H4 (cell line): ENCODE measurements around the gene CCL8. TPM values are rescaled to one million over a fixed set of nuclear protein-coding genes. Genes with fewer than 3 reads are reported as not detected.

ENCODE experiments used
- DNase-seq: peaks from one replicate; pipeline ENCODE4 v3.0.0-alpha.2; 2015; ENCODE audit warnings: low spot score
- total RNA-seq: library from RNA; depleted of rRNA; stranded (reverse); fragments of >200 nt; shearing (Covaris generic); gene quantifications from 2 replicates; pipeline ENCODE4 v1.2.3, GENCODE V29; 2014; rRNA removed

The CCL8 gene
- total RNA-seq = not detected in 2 replicates

GRCh38 chr17:34319039-34319483 is at the start of gene CCL8:
Gene CCL8, plus strand, starts transcription at chr17:34319435. Its CDS starts 67 bp downstream, at chr17:34319502.
- DNase-seq = no peak

DNA sequence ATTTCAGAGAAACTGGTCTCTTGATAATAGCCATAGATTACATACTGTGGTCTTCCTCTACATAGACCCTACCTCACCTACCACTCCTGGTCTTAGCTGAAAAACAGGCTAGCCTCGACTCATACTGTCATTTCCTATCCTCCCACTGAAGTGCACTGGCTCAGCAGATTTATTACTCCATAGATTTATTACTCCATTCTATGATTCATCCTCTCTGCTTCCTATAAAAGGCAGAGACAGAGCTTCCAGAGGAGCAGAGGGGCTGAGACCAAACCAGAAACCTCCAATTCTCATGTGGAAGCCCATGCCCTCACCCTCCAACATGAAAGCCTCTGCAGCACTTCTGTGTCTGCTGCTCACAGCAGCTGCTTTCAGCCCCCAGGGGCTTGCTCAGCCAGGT is 49.3 kb upstream of the CCL8 start, which contains the start of gene CCL7:
Gene CCL7 (plus strand): TSS at position 253 of the 400 bp plus-strand sequence. CDS start 70 bp downstream, at position 323.
- DNase-seq = no peak

DNA sequence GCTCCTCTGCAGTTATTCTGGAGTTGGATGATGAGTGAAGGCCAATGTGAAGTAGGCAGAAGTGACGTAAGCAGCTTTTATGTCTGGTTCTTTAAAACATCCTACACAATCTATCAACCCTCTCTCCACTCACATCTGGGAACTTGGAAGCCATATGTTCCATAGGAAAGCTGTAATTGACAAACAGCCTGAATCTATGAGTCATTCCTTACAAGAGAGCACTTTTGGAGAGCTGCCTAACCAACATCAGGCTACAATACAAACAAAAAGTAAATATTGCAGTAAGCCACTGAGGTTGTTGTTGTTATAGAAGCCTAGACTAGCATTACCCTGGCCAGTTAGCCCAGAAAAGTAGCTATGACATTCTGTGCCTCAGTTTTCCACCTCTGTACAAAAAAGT is 43.4 kb upstream of the CCL8 start:
- DNase-seq = peak; percentile 92

DNA sequence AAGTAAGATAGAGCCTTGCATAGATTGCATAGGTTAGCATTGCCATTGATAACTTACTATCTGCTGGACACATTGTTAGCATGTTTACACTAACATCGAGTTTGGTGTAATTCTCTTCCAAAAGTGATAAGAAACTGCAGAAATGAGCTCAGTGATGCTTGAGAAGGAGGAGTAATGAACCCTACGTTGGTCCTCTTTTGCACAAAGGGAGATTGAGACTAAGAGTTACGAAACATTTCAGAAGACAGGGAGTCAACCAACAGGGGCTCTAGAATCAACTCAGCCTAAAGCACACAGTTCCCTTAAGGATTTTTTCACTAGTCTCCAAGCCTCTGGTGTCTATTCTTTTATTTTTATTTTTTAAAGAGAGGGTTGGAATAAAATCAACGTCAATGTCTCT is 42.4 kb upstream of the CCL8 start:
- no peak for DNase-seq

- DNase-seq = no peak
Measured at GRCh38 chr17:34283571-34283970, 35.7 kb upstream of the CCL8 start.

GRCh38 chr17:34285286-34285792 is 33.9 kb upstream of the CCL8 start, which contains the start of gene CCL11:
Gene CCL11, plus strand, starts transcription at chr17:34285742. Its CDS starts 67 bp downstream, at chr17:34285809.
- no peak for DNase-seq

DNA sequence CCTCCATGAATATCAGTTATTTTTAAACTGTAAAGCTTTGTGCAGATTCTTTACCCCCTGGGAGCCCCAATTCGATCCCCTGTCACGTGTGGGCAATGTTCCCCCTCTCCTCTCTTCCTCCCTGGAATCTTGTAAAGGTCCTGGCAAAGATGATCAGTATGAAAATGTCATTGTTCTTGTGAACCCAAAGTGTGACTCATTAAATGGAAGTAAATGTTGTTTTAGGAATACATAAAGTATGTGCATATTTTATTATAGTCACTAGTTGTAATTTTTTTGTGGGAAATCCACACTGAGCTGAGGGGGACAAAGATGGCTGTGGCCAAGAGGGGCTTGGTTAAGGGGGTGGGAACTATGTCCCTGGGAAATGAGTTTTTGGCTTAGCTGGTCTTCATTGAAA is 31.4 kb upstream of the CCL8 start:
- no peak for DNase-seq

GRCh38 chr17:34290586-34290985 is 28.6 kb upstream of the CCL8 start:
- no peak for DNase-seq

GRCh38 chr17:34291721-34292348 is 27.4 kb upstream of the CCL8 start:
- DNase-seq = no peak

DNA sequence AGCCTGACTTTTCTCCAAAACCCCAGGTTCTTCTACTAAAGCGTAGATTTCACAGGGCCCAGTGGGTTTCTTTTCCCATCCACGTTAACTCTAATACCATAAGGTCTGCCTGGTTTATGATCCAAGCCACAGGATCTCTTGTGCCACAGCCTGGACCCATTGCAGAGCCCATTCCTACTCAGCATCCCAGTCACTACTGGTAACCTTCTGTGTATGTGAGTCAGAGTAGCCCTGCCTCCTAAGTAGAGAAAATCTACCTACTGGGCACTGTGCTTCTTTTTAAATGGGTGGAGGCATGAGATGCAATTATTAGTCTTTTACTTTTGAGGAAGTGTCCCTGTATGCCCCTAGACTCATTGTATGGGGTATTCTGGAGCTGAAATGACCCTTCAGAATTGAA is 20.2 kb upstream of the CCL8 start:
- no peak for DNase-seq

DNA sequence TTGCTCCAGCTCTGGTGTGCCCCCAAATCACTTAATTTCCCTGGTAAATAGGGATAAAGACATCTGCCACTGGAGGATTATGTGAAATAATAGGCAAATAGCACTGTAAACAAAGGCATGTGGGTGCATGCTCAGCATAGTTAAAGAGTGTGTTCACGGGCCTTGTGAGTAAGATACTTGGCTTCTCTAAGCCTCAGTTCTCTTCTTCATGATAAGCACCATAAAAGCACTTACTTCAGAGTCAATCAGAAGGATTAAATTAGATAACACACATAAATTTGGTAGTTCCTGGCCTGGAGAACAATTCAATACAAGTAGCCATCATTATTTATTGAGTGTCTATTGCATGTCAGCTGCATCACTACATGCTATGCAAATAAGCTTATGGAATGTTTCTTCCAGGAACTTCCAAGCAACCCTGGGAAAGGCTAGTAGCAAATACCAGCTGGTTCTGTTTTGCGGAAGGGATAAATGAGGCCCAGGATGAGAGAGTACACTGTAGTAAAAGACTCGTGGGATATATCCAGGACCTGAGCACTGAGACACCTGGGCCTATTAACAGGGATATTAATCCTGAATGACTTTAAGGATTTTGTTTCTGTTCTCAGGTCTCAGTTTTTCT is 19.2 kb upstream of the CCL8 start:
- no peak for DNase-seq

DNA sequence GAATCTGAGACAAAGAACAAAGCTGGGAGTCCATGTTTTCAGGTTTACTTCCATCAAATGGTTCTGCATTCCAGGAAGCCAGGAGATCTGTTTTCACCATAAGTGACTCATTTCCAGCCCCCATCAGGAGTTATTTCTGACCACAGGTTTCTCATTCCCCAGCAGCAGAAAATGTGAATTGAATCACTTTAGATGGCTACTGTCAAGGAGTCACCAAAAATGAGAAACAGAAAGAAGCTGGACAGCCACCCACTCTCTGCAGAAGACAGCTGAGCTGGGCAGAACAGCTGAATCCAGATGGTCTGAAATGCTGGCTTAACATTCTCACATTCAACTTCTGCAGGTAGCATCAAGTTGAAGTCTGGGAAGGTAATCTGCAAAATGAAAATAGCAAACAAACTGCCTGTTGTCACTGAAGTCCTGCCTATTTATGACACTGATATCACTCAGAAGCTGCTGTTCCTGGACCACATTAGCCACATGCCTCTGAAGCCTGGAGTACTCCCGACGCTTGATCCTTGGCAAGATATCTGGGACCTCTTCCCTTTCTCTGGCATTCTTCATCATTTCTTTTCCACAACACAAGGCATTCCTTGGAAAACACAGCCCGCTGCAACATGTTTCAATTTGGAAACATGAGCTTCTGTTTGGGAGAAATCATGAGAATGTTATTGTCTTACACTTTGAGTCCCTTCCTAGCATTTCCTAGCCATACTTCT is 18.4 kb upstream of the CCL8 start:
- DNase-seq = peak; percentile 34

- DNase-seq = no peak
Measured at GRCh38 chr17:34301986-34302385, 17.2 kb upstream of the CCL8 start.

DNA sequence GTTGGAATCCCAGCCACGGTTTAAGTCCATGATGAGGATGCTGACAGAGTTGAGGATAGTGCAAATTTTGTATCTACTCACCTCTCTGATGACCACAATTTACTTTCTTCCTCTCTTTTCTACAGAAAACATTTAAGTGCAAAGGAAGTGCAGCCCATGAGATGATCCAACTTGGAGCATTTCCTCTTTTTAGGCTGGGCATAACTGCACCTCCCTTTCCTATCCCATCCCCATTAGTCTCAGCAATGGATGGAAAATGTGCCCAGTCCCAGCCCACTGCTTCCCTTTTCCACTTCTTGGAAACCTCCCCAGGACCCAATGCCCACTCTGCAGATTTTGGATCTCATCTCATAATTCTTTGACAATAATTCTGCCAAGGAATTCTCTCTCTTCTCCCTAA is 16.6 kb upstream of the CCL8 start:
- DNase-seq = no peak

DNA sequence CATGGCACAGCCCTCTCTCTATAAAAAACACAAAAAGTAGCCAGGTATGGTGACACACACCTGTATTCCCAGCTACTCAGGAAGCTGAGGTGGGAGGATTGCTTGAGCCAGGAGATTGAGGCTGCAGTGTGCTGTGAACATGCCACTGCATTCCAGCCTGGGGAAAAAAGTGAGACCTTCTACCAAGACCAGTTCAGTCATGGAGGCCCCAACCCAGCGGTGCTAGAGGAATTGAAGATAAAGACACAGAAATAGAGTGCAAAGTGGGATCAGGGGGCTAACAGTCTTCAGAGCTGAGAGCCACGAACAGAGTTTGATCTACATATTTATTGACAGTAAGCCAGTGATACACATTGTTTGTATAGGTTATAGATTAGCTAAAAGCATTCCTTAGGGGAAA is 15.6 kb upstream of the CCL8 start:
- DNase-seq = no peak

GRCh38 chr17:34305061-34305460 is 14.2 kb upstream of the CCL8 start:
- DNase-seq = no peak

- DNase-seq = no peak
Measured at GRCh38 chr17:34305606-34306005, 13.6 kb upstream of the CCL8 start.

- peak; percentile 49 for DNase-seq
Measured at GRCh38 chr17:34306466-34306865, 12.8 kb upstream of the CCL8 start.

GRCh38 chr17:34307110-34307509 is 12.1 kb upstream of the CCL8 start:
- DNase-seq = no peak

- no peak for DNase-seq
Measured at GRCh38 chr17:34308371-34308770, 10.9 kb upstream of the CCL8 start.

GRCh38 chr17:34311291-34311690 is 7.9 kb upstream of the CCL8 start:
- DNase-seq = no peak

DNA sequence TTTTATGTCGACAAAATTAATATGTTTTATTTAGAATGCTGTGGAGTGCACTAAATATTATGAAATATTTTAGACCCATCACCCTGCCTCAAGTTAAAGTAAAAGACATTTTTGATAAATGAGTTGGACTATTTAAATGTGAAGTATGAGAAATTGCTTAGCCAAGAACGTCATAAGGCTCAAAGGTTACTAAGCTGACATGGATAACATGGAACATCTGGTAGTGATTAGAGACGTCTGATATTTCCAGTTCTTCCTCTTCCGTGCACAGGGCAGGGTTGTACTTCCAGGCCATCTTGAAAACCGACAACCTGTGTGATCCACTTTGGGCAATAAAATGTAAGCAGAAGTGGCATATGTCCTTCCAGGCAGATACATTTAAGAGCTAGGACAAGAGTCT is 7.2 kb upstream of the CCL8 start:
- DNase-seq = no peak

GRCh38 chr17:34313164-34313563 is 6.1 kb upstream of the CCL8 start:
- DNase-seq = no peak
